Tibial nerve (tissue), 4 donors: ENCODE data around the gene TRPV6. TPM values are rescaled to one million over a fixed set of nuclear protein-coding genes. Genes with fewer than 3 reads are reported as not detected.

Experiments used
- DNase-seq, 2 donors: peaks; one replicate each; pipeline ENCODE4 v3.0.0-alpha.2; 2019; ENCODE audit warnings: low spot score in 2 of 2
- H3K27ac ChIP-seq, 4 donors: fragments of 200-600 bp; sonication (generic) in 3 of 4; one replicate each; pipeline ENCODE4 v1.5.1; 2017 to 2019; ENCODE audit warnings: mild to moderate bottlenecking in 1 of 4
- H3K27me3 ChIP-seq, 2 donors: fragments of 200-600 bp; sonication (generic) in 1 of 2; one replicate each; pipeline versions ENCODE4 v1.5.1 to v1.6.0; 2017 to 2019
- H3K36me3 ChIP-seq, 3 donors: fragments of 200-600 bp; sonication (generic); one replicate each; pipeline ENCODE4 v1.5.1; 2018 to 2019
- H3K4me1 ChIP-seq, 4 donors: fragments of 200-600 bp; sonication (generic) in 3 of 4; one replicate each; pipeline ENCODE4 v1.5.1; 2017 to 2019
- H3K4me3 ChIP-seq, 4 donors: fragments of 200-600 bp; sonication (generic) in 3 of 4; one replicate each; pipeline ENCODE4 v1.5.1; 2017 to 2019; ENCODE audit warnings: mild to moderate bottlenecking in 1 of 4, moderate library complexity in 1 of 4
- H3K9me3 ChIP-seq, 4 donors: fragments of 200-600 bp; sonication (generic) in 3 of 4; one replicate each; pipeline ENCODE4 v1.5.1; 2017 to 2019
- CTCF ChIP-seq, 5 experiments: fragments of 200-600 bp in 3 of 5; fragments of 450-650 bp in 2 of 5; sonication (generic) in 3 of 5; IDR thresholded peaks; one replicate each; pipeline ENCODE4 v1.5.1; 2016 to 2019; ENCODE audit warnings: antibody characterized with exemption in 5 of 5, mild to moderate bottlenecking in 3 of 5, moderate library complexity in 2 of 5
- EP300 ChIP-seq, 2 donors: sonication (generic); formaldehyde crosslinking; IDR thresholded peaks; one replicate each; pipeline ENCODE4 v1.6.1; 2017; ENCODE audit warnings: antibody characterized with exemption in 2 of 2, mild to moderate bottlenecking in 1 of 2
- POLR2A ChIP-seq, 2 donors: fragments of 450-650 bp; IDR thresholded peaks; one replicate each; pipeline ENCODE4 v1.6.1; 2017; ENCODE audit warnings: antibody characterized with exemption in 2 of 2, mild to moderate bottlenecking in 2 of 2, moderate library complexity in 2 of 2
- WGBS, 2 donors: methylation state at CpG; one replicate each; pipeline ENCODE4 v1.1.5; 2018; 5-methylcytosine and 5-hydroxymethylcytosine counted together
- total RNA-seq, 4 donors: library from RNA; depleted of rRNA; stranded (reverse); fragments of >200 nt; gene quantifications; one replicate each; pipeline ENCODE4 v1.1.0, GENCODE V29; 2016

Gene TRPV6
- total RNA-seq, 4 donors from 2014 or later = under 0.01 to 0.78 (median under 0.01) TPM; not detected in 1

DNA sequence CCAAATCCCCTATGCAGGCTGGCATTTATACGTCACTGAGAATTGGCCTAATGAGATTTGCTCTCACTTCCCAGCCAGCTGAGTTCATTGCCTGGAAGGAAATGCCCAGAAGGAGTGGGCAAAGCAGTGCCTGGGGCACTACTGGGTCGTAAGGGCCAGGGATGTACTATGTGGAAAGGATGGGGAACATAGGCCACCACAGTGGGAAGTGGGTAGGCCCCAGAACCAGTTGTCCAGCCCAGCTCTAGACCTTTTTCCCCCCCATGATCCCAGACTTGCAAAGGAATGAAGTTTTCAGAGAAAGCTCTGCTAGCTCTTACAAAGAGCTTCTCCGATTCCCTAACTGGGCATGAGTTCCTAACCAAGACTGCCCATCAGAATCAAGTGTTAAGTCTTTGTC is 34.1 kb upstream of the TRPV6 start:
- no peak overlapping the region for H3K27ac ChIP-seq
- H3K27me3 ChIP-seq = no peaks in the 10 kb centered on the region
- no peaks in the 10 kb centered on the region for H3K4me1 ChIP-seq
- no peaks in the 10 kb centered on the region for H3K9me3 ChIP-seq
- no peaks in the 10 kb centered on the region for H3K36me3 ChIP-seq
- no peak for DNase-seq
- H3K4me3 ChIP-seq = no peak overlapping the region
- TF ChIP-seq EP300 (IDR thresholded peaks at IDR 0.05) (no peak), CTCF (IDR thresholded peaks at IDR 0.05) (no peak), POLR2A (IDR thresholded peaks at IDR 0.05) (no peak)
- WGBS, 2 donors = 71 to 77% methylated on average over 3 of the region's 3 CpGs

DNA sequence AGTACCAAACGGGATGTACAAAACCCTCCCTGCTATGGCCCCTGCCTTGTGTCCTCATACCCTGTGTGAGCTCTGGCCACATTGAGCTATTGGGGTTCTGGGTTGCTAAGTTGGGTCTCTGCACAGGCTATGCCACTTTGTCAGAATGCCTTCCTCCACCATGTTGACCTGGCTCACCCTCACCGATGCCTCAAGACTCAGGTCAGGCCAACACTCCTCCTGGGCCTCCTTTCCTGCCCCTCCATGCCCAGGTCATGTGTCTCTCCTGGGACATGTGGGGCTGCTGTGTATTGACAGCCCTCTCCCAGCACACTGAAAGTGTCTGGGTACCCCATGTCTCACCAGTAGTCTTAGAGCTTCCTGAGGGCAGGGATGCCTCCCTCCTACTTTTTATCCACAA is 33.4 kb upstream of the TRPV6 start:
- TF ChIP-seq EP300 (IDR thresholded peaks at IDR 0.05) (no peak), CTCF (IDR thresholded peaks at IDR 0.05) (no peak), POLR2A (IDR thresholded peaks at IDR 0.05) (no peak)
- Histone ChIP-seq H3K27ac (no peak overlapping the region), H3K27me3 (no peaks in the 10 kb centered on the region), H3K9me3 (no peaks in the 10 kb centered on the region), H3K4me3 (no peak overlapping the region), H3K4me1 (no peaks in the 10 kb centered on the region), H3K36me3 (no peaks in the 10 kb centered on the region)
- no peak for DNase-seq
- WGBS, 2 donors = 72 to 86% methylated on average over 2 of the region's 2 CpGs

DNA sequence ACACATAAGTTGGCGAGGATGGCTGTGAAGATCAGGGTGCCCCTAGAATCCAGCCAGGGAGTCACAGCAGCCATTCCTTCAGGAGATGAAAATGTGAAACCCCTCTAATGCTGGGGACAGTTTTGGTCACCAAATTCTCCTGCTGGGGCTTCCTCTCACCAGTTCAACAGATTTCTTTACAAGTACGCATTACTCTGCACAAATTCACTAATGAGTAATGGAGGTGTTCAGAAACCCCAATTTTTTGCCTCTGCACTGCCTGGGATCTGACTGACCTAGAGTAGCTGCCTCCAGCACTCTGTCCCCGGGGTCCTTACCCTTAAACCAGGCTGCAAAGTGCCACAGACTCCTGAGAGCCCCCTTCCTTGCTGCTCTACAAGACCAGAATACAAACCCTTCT is 31.9 kb upstream of the TRPV6 start:
- TF ChIP-seq CTCF (IDR thresholded peaks at IDR 0.05) (no peak), POLR2A (IDR thresholded peaks at IDR 0.05) (no peak), EP300 (IDR thresholded peaks at IDR 0.05) (no peak)
- DNase-seq = no peak
- Histone ChIP-seq H3K36me3 (no peaks in the 10 kb centered on the region), H3K27me3 (no peaks in the 10 kb centered on the region), H3K4me1 (no peaks in the 10 kb centered on the region), H3K9me3 (no peaks in the 10 kb centered on the region), H3K4me3 (no peak overlapping the region), H3K27ac (no peak overlapping the region)
- WGBS, 2 donors = 82 to 83% methylated on average over 3 of the region's 3 CpGs

- no peak overlapping the region for H3K4me3 ChIP-seq
- H3K9me3 ChIP-seq = no peaks in the 10 kb centered on the region
- no peak for DNase-seq
- H3K4me1 ChIP-seq = no peaks in the 10 kb centered on the region
- 34 to 39% methylated on average over 2 of the region's 2 CpGs for WGBS, 2 donors
- H3K27ac ChIP-seq = no peak overlapping the region
- TF ChIP-seq CTCF (IDR thresholded peaks at IDR 0.05) (no peak), POLR2A (IDR thresholded peaks at IDR 0.05) (no peak)
- no peaks in the 10 kb centered on the region for H3K27me3 ChIP-seq
- H3K36me3 ChIP-seq = no peaks in the 10 kb centered on the region
These were observed 31.0 kb upstream of the TRPV6 start for GRCh38 chr7:142916508-142916907.

DNA sequence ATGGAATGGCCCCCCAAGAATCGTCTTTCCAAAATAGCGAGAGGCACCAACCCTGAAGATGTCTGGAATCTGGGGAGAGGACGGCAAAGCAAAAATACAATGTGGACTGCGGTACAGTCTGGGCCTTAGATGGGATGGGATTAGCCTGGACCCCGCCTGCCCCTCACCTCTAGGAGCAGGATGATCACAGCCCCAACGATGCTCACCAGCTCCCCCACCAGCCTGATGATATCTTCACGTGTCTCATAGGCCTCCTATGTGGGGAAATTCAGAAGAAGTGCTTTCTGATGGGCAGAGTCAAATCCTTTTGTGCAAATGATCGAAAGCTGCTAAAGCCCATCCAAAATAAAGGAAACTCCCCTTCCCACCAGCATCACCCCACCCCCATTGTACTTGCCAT is 29.8 kb upstream of the TRPV6 start:
- H3K27ac ChIP-seq = no peak overlapping the region
- no peaks in the 10 kb centered on the region for H3K27me3 ChIP-seq
- H3K36me3 ChIP-seq = no peaks in the 10 kb centered on the region
- no peak overlapping the region for H3K4me3 ChIP-seq
- H3K4me1 ChIP-seq = no peaks in the 10 kb centered on the region
- WGBS, 2 donors = 85 to 87% methylated on average over 8 of the region's 8 CpGs
- DNase-seq = no peak
- TF ChIP-seq EP300 (IDR thresholded peaks at IDR 0.05) (no peak), POLR2A (IDR thresholded peaks at IDR 0.05) (no peak), CTCF (IDR thresholded peaks at IDR 0.05) (no peak)
- H3K9me3 ChIP-seq = no peaks in the 10 kb centered on the region
